ENCODE measurements around the gene CMSS1.

DNA sequence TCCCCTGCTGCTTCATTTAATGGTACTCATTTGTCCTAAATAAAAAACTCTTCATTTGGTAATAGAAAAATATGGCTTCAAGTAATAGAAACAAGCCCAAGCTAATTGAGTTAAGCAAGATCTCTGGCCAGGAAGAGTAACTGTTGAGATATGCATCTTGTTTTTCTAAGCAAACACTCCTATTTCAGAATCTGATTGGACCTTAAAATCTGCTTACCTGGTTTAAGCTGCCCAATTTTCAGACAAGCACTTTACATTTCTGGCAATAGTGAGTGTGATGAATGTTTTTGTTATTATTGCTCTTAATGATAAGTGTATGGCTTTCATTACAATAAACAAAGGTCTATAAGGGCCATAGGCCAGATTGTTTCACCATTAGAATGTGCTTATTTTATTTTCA lies 86.2 kb downstream of the CMSS1 start:
- TF ChIP-seq, protein P1, sequence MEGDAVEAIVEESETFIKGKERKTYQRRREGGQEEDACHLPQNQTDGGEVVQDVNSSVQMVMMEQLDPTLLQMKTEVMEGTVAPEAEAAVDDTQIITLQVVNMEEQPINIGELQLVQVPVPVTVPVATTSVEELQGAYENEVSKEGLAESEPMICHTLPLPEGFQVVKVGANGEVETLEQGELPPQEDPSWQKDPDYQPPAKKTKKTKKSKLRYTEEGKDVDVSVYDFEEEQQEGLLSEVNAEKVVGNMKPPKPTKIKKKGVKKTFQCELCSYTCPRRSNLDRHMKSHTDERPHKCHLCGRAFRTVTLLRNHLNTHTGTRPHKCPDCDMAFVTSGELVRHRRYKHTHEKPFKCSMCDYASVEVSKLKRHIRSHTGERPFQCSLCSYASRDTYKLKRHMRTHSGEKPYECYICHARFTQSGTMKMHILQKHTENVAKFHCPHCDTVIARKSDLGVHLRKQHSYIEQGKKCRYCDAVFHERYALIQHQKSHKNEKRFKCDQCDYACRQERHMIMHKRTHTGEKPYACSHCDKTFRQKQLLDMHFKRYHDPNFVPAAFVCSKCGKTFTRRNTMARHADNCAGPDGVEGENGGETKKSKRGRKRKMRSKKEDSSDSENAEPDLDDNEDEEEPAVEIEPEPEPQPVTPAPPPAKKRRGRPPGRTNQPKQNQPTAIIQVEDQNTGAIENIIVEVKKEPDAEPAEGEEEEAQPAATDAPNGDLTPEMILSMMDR (IDR thresholded peaks at IDR 0.05; ENCODE audit: low read length): no peak
- no peak for TF ChIP-seq EZH2 (IDR thresholded peaks at IDR 0.05; ENCODE audit: borderline replicate concordance, low read length)

Data from OCI-LY1 (cell line).